IMR-90 (cell line): ENCODE results near the gene SFSWAP. TPM values are rescaled to one million over a fixed set of nuclear protein-coding genes. Genes with fewer than 3 reads are reported as not detected.

Experiments used
- ATAC-seq: fragments of 200-7000 bp; cut with Tn5 transposase; 2 replicates; pipeline ENCODE4 v1.9.1; 2020; ENCODE audit warnings: low read depth, mild to moderate bottlenecking, moderate library complexity
- BruUV-seq: library from RNA; stranded (reverse); fragments of 400-500 nt; replicated peaks from 2 replicates; lab custom pipeline; 2021; lab: Mats Ljungman, UMichigan
- CTCF ChIA-PET: fragments of 300-600 bp; formaldehyde crosslinking; extraction: SDS; loops from one replicate; lab custom pipeline; 2021; ENCODE audit warnings: antibody characterized with exemption; lab: Yijun Ruan, JAX
- POLR2A ChIA-PET: fragments of 300-600 bp; sonication (Branson Sonifier 250); formaldehyde crosslinking; loops from one replicate; lab custom pipeline; 2022; ENCODE audit warnings: antibody characterized with exemption; ENCODE audit not compliant: unreplicated experiment; lab: Charles Lee
- DNase-seq: peaks from one replicate; pipeline ENCODE4 v3.0.0; 2013
- H2AFZ ChIP-seq: replicated peaks from 2 replicates; pipeline ENCODE3; 2013; ENCODE audit warnings: low read length, mild to moderate bottlenecking; ENCODE audit not compliant: poor library complexity
- H2AK5ac ChIP-seq: 2 replicates; pipeline ENCODE4 v1.6.1; 2013; ENCODE audit warnings: low read depth, low read length, inconsistent platforms
- H2AK9ac ChIP-seq: replicated peaks from 2 replicates; pipeline ENCODE3; 2013; ENCODE audit warnings: mild to moderate bottlenecking, low read depth, low read length, moderate library complexity; ENCODE audit not compliant: poor library complexity
- H2BK120ac ChIP-seq: 2 replicates; pipeline ENCODE4 v1.6.1; 2013; ENCODE audit warnings: low read depth, low read length, inconsistent platforms
- H2BK15ac ChIP-seq: 3 replicates; pipeline ENCODE4 v1.6.1; 2013; ENCODE audit warnings: low read depth, low read length, inconsistent platforms
- H2BK20ac ChIP-seq: 2 replicates; pipeline ENCODE4 v1.6.1; 2013; ENCODE audit warnings: low read depth, mild to moderate bottlenecking, inconsistent platforms, low read length, moderate library complexity
- H2BK5ac ChIP-seq: 2 replicates; pipeline ENCODE4 v1.6.1; 2013; ENCODE audit warnings: mild to moderate bottlenecking, low read depth, low read length, inconsistent platforms; ENCODE audit not compliant: poor library complexity, severe bottlenecking
- H3K14ac ChIP-seq: replicated peaks from 2 replicates; pipeline ENCODE4 v1.6.1; 2013; ENCODE audit warnings: low read depth, low read length, inconsistent platforms
- H3K18ac ChIP-seq: 2 replicates; pipeline ENCODE4 v1.6.1; 2013; ENCODE audit warnings: low read depth, low read length, control low read depth
- H3K23ac ChIP-seq: 2 replicates; pipeline ENCODE4 v1.6.1; 2013; ENCODE audit warnings: low read depth, low read length, inconsistent platforms
- H3K27ac ChIP-seq: 2 replicates; pipeline ENCODE4 v1.5.1; 2013; ENCODE audit warnings: mild to moderate bottlenecking, control low read depth, low read length; ENCODE audit not compliant: insufficient read depth
- H3K27me3 ChIP-seq: 2 replicates; pipeline ENCODE4 v1.6.1; 2013; ENCODE audit warnings: low read length; ENCODE audit not compliant: control insufficient read depth, insufficient read depth
- H3K36me3 ChIP-seq: 2 replicates; pipeline ENCODE4 v1.6.1; 2013; ENCODE audit warnings: low read length, mixed read lengths; ENCODE audit not compliant: control insufficient read depth, insufficient read depth
- H3K4ac ChIP-seq: 2 replicates; pipeline ENCODE4 v1.6.1; 2013; ENCODE audit warnings: low read depth, low read length, inconsistent platforms
- H3K4me1 ChIP-seq: 2 replicates; pipeline ENCODE4 v1.6.1; 2013; ENCODE audit warnings: low read length, mixed read lengths; ENCODE audit not compliant: control insufficient read depth, insufficient read depth
- H3K4me2 ChIP-seq: 2 replicates; pipeline ENCODE4 v1.6.1; 2013; ENCODE audit warnings: low read depth, mild to moderate bottlenecking, control low read depth, low read length, moderate library complexity
- H3K4me3 ChIP-seq: 2 replicates; pipeline ENCODE4 v1.5.1; 2013; ENCODE audit warnings: low read depth, mild to moderate bottlenecking, control low read depth, low read length, moderate library complexity; ENCODE audit not compliant: insufficient read depth
- H3K56ac ChIP-seq: 2 replicates; pipeline ENCODE4 v1.6.1; 2013; ENCODE audit warnings: low read length, inconsistent platforms; ENCODE audit not compliant: insufficient read depth; ENCODE audit errors: extremely low read depth
- H3K79me1 ChIP-seq, 2 experiments: 2 replicates each; pipeline ENCODE4 v1.6.1; 2013; ENCODE audit warnings: low read length in 2 of 2, inconsistent platforms in 1 of 2, low read depth in 1 of 2
- H3K9ac ChIP-seq: 2 replicates; pipeline ENCODE4 v1.6.1; 2013; ENCODE audit warnings: low read depth, low read length, control low read depth
- H3K9me1 ChIP-seq: 2 replicates; pipeline ENCODE4 v1.6.1; 2013; ENCODE audit warnings: low read length, inconsistent platforms; ENCODE audit not compliant: insufficient read depth
- H3K9me3 ChIP-seq: 2 replicates; pipeline ENCODE4 v1.6.1; 2013; ENCODE audit warnings: low read length; ENCODE audit not compliant: control insufficient read depth, insufficient read depth
- H4K20me1 ChIP-seq: 2 replicates; pipeline ENCODE4 v1.6.1; 2013; ENCODE audit warnings: low read length, inconsistent platforms; ENCODE audit not compliant: insufficient read depth
- H4K5ac ChIP-seq: 2 replicates; pipeline ENCODE4 v1.6.1; 2013; ENCODE audit warnings: mild to moderate bottlenecking, low read depth, low read length, control low read depth
- H4K8ac ChIP-seq, 2 experiments: 2 replicates each; pipeline ENCODE4 v1.6.1; 2013; ENCODE audit warnings: low read depth in 2 of 2, low read length in 2 of 2, control low read depth in 1 of 2, inconsistent platforms in 1 of 2
- H4K91ac ChIP-seq: 2 replicates; pipeline ENCODE4 v1.6.1; 2013; ENCODE audit warnings: low read depth, low read length, inconsistent platforms; ENCODE audit not compliant: insufficient read depth
- BHLHE40 ChIP-seq: fragments of 150-350 bp; IDR thresholded peaks from 2 replicates; pipeline ENCODE4 v1.6.1; 2016; ENCODE audit warnings: mild to moderate bottlenecking, low read depth, low read length
- CEBPB ChIP-seq: IDR thresholded peaks from 2 replicates; pipeline ENCODE4 v1.6.1; 2012; ENCODE audit warnings: low read depth, low read length, improper control_type of control experiment
- CHD1 ChIP-seq: IDR thresholded peaks from 2 replicates; pipeline ENCODE4 v1.6.1; 2012; ENCODE audit warnings: low read depth, low read length, improper control_type of control experiment
- FOS ChIP-seq: fragments of 150-350 bp; IDR thresholded peaks from 2 replicates; pipeline ENCODE4 v1.6.1; 2016; ENCODE audit warnings: low read depth, low read length
- MAFK ChIP-seq: IDR thresholded peaks from 2 replicates; pipeline ENCODE4 v1.6.1; 2012; ENCODE audit warnings: low read depth, low read length, improper control_type of control experiment
- MAZ ChIP-seq: IDR thresholded peaks from 2 replicates; pipeline ENCODE4 v1.6.1; 2012; ENCODE audit warnings: low read depth, mild to moderate bottlenecking, low read length, improper control_type of control experiment, moderate library complexity, borderline replicate concordance
- MXI1 ChIP-seq: IDR thresholded peaks from 2 replicates; pipeline ENCODE4 v1.6.1; 2012; ENCODE audit warnings: low read depth, mild to moderate bottlenecking, low read length, moderate library complexity, borderline replicate concordance
- NFE2L2 ChIP-seq: fragments of 150-350 bp; IDR thresholded peaks from 2 replicates; pipeline ENCODE4 v1.6.1; 2016; ENCODE audit warnings: low read depth, mild to moderate bottlenecking, low read length
- POLR2A ChIP-seq: IDR thresholded peaks from 2 replicates; pipeline ENCODE4 v1.6.1; 2012; ENCODE audit warnings: mild to moderate bottlenecking, low read depth, low read length
- RAD21 ChIP-seq: IDR thresholded peaks from 2 replicates; pipeline ENCODE4 v1.6.1; 2012; ENCODE audit warnings: low read length, improper control_type of control experiment
- RCOR1 ChIP-seq: IDR thresholded peaks from 2 replicates; pipeline ENCODE4 v1.6.1; 2012; ENCODE audit warnings: mild to moderate bottlenecking, low read length, improper control_type of control experiment; ENCODE audit not compliant: insufficient replicate concordance
- RFX5 ChIP-seq: IDR thresholded peaks from 2 replicates; pipeline ENCODE4 v1.8.0; 2012; ENCODE audit warnings: low read depth, mild to moderate bottlenecking, low read length, moderate library complexity
- SMC3 ChIP-seq: fragments of 150-350 bp; IDR thresholded peaks from 2 replicates; pipeline ENCODE4 v1.6.1; 2016; ENCODE audit warnings: low read depth, mild to moderate bottlenecking, antibody characterized with exemption, low read length, moderate library complexity
- WGBS, 2 experiments: methylation state at CpG; one replicate each; pipeline versions ENCODE4 v1.1.5 to v1.1.7; 2013; ENCODE audit warnings: missing lambda C conversion rate in 2 of 2; ENCODE audit not compliant: insufficient read length in 1 of 2; ENCODE audit errors: extremely low coverage in 2 of 2; 5-methylcytosine and 5-hydroxymethylcytosine counted together
- dilution Hi-C: fragments of 300-500 bp; cut with HindIII; formaldehyde crosslinking; loops from one replicate; pipeline ENCODE4 v1.14.3; 2018; ENCODE audit warnings: low sequenced_read_pairs; ENCODE audit not compliant: unreplicated experiment
- in situ Hi-C: fragments of 300-500 bp; cut with MboI; formaldehyde crosslinking; loops from 3 replicates; pipeline ENCODE4 v1.14.3; 2019; ENCODE audit warnings: low sequenced_read_pairs, inconsistent platforms, mixed read lengths
- intact Hi-C: fragments of 100-400 bp; cut with micrococcal nuclease; formaldehyde crosslinking; loops from 2 replicates; pipeline ENCODE4 v1.10.0; 2022
- polyA plus RNA-seq, 3 experiments: library from polyadenylated mRNA; depleted of rRNA; stranded (reverse); fragments of >200 nt; gene quantifications; 2 replicates each; pipeline ENCODE4 v1.2.3, GENCODE V29; 2012; ENCODE audit warnings: low replicate concordance in 1 of 3
- total RNA-seq: library from RNA; depleted of rRNA; stranded (reverse); fragments of >200 nt; gene quantifications from 2 replicates; pipeline ENCODE4 v1.2.3, GENCODE V29; 2012
- TF ChIP-seq, protein P1 (sequence below): conservative IDR thresholded peaks from 2 replicates; pipeline ENCODE4 v1.5.1; 2012; ENCODE audit warnings: mild to moderate bottlenecking, low read depth, low read length, improper control_type of control experiment
- TF ChIP-seq, protein P2 (sequence below): fragments of 150-350 bp; IDR thresholded peaks from 2 replicates; pipeline ENCODE4 v1.6.1; 2016; ENCODE audit warnings: low read depth, mild to moderate bottlenecking, low read length, moderate library complexity, borderline replicate concordance
- TF ChIP-seq, protein P3 (sequence below): fragments of 150-350 bp; IDR thresholded peaks from 2 replicates; pipeline ENCODE4 v1.6.1; 2017; ENCODE audit warnings: mild to moderate bottlenecking, antibody characterized with exemption, low read length, low read depth

Gene SFSWAP
- total and polyA plus RNA-seq, 2 of the 4 experiments (the other 2 are of a cell fraction): 19.7 to 22.4 TPM

DNA sequence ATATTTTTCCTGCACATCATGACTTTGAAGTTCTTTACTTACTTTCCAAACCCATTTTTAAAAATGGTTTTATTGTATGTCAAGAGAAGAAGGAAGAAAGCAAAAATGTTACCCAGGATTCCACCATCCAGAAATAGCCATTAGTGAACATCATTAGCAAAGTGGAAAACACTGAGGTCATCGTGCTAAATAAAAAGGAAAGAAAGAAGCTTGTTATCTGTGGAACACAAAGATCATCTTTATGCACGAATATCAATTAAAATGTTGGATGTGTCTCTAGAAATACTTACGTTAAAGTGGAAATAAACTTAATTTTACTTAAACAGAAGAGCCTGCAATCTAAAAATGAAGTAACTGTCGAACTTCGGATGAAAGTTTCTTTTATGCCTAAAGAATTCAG, 27.3 kb downstream of the SFSWAP start:
- Histone ChIP-seq H2AK5ac (no peak overlapping the region), H3K36me3 (peaks cover 45% of the 10 kb centered on the region), H3K4ac (no peak overlapping the region), H3K56ac (no peak overlapping the region), H2BK120ac (no peak overlapping the region), H4K8ac (no peak overlapping the region), H2AK9ac (no peak overlapping the region), H3K9ac (no peak overlapping the region), H3K4me1 (peaks cover 3% of the 10 kb centered on the region), H3K9me3 (no peaks in the 10 kb centered on the region), H3K27me3 (no peaks in the 10 kb centered on the region), H4K20me1 (peaks cover 6% of the 10 kb centered on the region; the same call in 1 of the 2 replicates), H3K9me1 (no peaks in the 10 kb centered on the region; the same call in 1 of the 2 replicates), H3K18ac (no peak overlapping the region), H2AFZ (no peak overlapping the region), H3K14ac (no peak overlapping the region), H3K23ac (no peak overlapping the region), H3K4me2 (no peak overlapping the region), H3K27ac (no peak overlapping the region), H3K79me1 (peaks cover 8 to 21% of the 10 kb centered on the region in 2 experiments; a peak in 3 of 4 replicates), H2BK15ac (no peak overlapping the region), H2BK20ac (no peak overlapping the region), H4K91ac (no peak overlapping the region), H3K4me3 (no peak overlapping the region), H2BK5ac (no peak overlapping the region), H4K5ac (no peak overlapping the region)
- TF ChIP-seq CEBPB: no peak
- no peak for TF ChIP-seq RAD21
- TF ChIP-seq, protein P1, sequence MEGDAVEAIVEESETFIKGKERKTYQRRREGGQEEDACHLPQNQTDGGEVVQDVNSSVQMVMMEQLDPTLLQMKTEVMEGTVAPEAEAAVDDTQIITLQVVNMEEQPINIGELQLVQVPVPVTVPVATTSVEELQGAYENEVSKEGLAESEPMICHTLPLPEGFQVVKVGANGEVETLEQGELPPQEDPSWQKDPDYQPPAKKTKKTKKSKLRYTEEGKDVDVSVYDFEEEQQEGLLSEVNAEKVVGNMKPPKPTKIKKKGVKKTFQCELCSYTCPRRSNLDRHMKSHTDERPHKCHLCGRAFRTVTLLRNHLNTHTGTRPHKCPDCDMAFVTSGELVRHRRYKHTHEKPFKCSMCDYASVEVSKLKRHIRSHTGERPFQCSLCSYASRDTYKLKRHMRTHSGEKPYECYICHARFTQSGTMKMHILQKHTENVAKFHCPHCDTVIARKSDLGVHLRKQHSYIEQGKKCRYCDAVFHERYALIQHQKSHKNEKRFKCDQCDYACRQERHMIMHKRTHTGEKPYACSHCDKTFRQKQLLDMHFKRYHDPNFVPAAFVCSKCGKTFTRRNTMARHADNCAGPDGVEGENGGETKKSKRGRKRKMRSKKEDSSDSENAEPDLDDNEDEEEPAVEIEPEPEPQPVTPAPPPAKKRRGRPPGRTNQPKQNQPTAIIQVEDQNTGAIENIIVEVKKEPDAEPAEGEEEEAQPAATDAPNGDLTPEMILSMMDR: no peak
- TF ChIP-seq RFX5: no peak
- TF ChIP-seq, protein P2, sequence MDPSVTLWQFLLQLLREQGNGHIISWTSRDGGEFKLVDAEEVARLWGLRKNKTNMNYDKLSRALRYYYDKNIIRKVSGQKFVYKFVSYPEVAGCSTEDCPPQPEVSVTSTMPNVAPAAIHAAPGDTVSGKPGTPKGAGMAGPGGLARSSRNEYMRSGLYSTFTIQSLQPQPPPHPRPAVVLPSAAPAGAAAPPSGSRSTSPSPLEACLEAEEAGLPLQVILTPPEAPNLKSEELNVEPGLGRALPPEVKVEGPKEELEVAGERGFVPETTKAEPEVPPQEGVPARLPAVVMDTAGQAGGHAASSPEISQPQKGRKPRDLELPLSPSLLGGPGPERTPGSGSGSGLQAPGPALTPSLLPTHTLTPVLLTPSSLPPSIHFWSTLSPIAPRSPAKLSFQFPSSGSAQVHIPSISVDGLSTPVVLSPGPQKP: no peak
- no peak for TF ChIP-seq NFE2L2
- TF ChIP-seq SMC3: no peak
- no peak for TF ChIP-seq FOS
- TF ChIP-seq CHD1: no peak
- TF ChIP-seq, protein P3, sequence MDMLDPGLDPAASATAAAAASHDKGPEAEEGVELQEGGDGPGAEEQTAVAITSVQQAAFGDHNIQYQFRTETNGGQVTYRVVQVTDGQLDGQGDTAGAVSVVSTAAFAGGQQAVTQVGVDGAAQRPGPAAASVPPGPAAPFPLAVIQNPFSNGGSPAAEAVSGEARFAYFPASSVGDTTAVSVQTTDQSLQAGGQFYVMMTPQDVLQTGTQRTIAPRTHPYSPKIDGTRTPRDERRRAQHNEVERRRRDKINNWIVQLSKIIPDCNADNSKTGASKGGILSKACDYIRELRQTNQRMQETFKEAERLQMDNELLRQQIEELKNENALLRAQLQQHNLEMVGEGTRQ: no peak
- TF ChIP-seq MAZ: no peak
- TF ChIP-seq RCOR1: no peak
- TF ChIP-seq BHLHE40: no peak
- TF ChIP-seq MAFK: no peak
- TF ChIP-seq POLR2A: no peak
- TF ChIP-seq MXI1: no peak
- BruUV-seq: no TSS peak
- intact Hi-C loops (no loop called here), in situ Hi-C loops (no loop called here), dilution Hi-C loops (no loop called here)
- ChIA-PET POLR2A (no interaction called here), CTCF (no interaction called here)
- WGBS, 2 experiments: no CpG with 5 or more reads among the region's 5 CpGs
- no peak for DNase-seq
- no peak for ATAC-seq
